CD14-positive monocyte (primary cell): ENCODE measurements around the gene ALDH9A1. TPM values are rescaled to one million over a fixed set of nuclear protein-coding genes. Genes with fewer than 3 reads are reported as not detected.
"Not testable (repeated sequence)": the region's sequence is repeated elsewhere in the genome, so short reads cannot be mapped to it uniquely, and the experiment has no call there.

Experiments
- DNase-seq, 3 donors: peaks; one replicate each; pipeline ENCODE4 v3.0.0-alpha.2; 2011 to 2022
- H2AFZ ChIP-seq: 2 replicates; pipeline ENCODE4 v1.6.0; 2012; ENCODE audit warnings: mild to moderate bottlenecking, low read depth, low read length, inconsistent platforms; ENCODE audit not compliant: insufficient read depth, poor library complexity, severe bottlenecking
- H3K27ac ChIP-seq, 2 donors: 1 replicate in 1 of 2; 2 replicates in 1 of 2; pipeline ENCODE4 v1.5.1; 2012 to 2013; ENCODE audit warnings: low read length in 2 of 2, control low read depth in 1 of 2, inconsistent platforms in 1 of 2, low read depth in 1 of 2, mild to moderate bottlenecking in 1 of 2
- H3K27me3 ChIP-seq, 2 donors: one replicate each; pipeline versions ENCODE4 v1.6.0 to v1.6.1; 2011 to 2013; ENCODE audit warnings: low read length in 2 of 2; ENCODE audit not compliant: control insufficient read depth in 2 of 2, insufficient read depth in 2 of 2
- H3K36me3 ChIP-seq, 2 donors: replicated peaks in 1 of 2; 1 replicate in 1 of 2; 2 replicates in 1 of 2; pipeline versions ENCODE4 v1.5.1 to v1.6.1; 2012 to 2013; ENCODE audit warnings: low read length in 2 of 2, control low read depth in 1 of 2, inconsistent platforms in 1 of 2, mild to moderate bottlenecking in 1 of 2; ENCODE audit not compliant: insufficient read depth in 2 of 2, control insufficient read depth in 1 of 2
- H3K4me1 ChIP-seq, 2 donors: 1 replicate in 1 of 2; 2 replicates in 1 of 2; pipeline versions ENCODE4 v1.5.1 to v1.6.1; 2012 to 2013; ENCODE audit warnings: low read length in 2 of 2, control low read depth in 1 of 2, inconsistent platforms in 1 of 2, mild to moderate bottlenecking in 1 of 2, moderate library complexity in 1 of 2; ENCODE audit not compliant: insufficient read depth in 2 of 2, control insufficient read depth in 1 of 2
- H3K4me2 ChIP-seq: replicated peaks from 2 replicates; pipeline ENCODE3; 2012; ENCODE audit warnings: low read length, moderate library complexity, mild to moderate bottlenecking; ENCODE audit not compliant: poor library complexity, severe bottlenecking; ENCODE audit errors: extremely low read depth
- H3K4me3 ChIP-seq, 3 experiments: fragments of 200-600 bp in 1 of 3; sonication (generic) in 1 of 3; replicated peaks in 1 of 3; 1 replicate in 2 of 3; 2 replicates in 1 of 3; pipeline ENCODE4 v1.5.1; 2011 to 2013; ENCODE audit warnings: low read length in 3 of 3, mild to moderate bottlenecking in 3 of 3, control low read depth in 2 of 3, low read depth in 2 of 3, inconsistent platforms in 1 of 3, moderate library complexity in 1 of 3
- H3K79me2 ChIP-seq: 2 replicates; pipeline ENCODE4 v1.6.0; 2012; ENCODE audit warnings: mild to moderate bottlenecking, control low read depth, inconsistent platforms, low read length, moderate library complexity; ENCODE audit not compliant: insufficient read depth
- H3K9ac ChIP-seq: 2 replicates; pipeline ENCODE4 v1.6.0; 2017; ENCODE audit warnings: low read length, mild to moderate bottlenecking; ENCODE audit not compliant: insufficient read depth, poor library complexity, severe bottlenecking
- H3K9me3 ChIP-seq, 2 donors: replicated peaks in 1 of 2; 1 replicate in 1 of 2; 2 replicates in 1 of 2; pipeline versions ENCODE4 v1.5.1 to v1.6.1; 2012 to 2013; ENCODE audit warnings: low read length in 2 of 2, control low read depth in 1 of 2; ENCODE audit not compliant: control insufficient read depth in 1 of 2, insufficient read depth in 1 of 2
- H4K20me1 ChIP-seq: 2 replicates; pipeline ENCODE4 v1.6.0; 2012; ENCODE audit warnings: mild to moderate bottlenecking, low read length, control low read depth, moderate library complexity; ENCODE audit not compliant: insufficient read depth
- H3K27ac Mint-ChIP-seq, 7 donors: one replicate each; pipeline ENCODE4 v1.8.0; 2020; ENCODE audit warnings: mild to moderate bottlenecking in 7 of 7, mixed read lengths in 7 of 7, moderate library complexity in 6 of 7, inconsistent platforms in 2 of 7
- H3K27me3 Mint-ChIP-seq, 3 donors: one replicate each; pipeline ENCODE4 v1.8.0; 2021 to 2022; ENCODE audit warnings: low read depth in 3 of 3, mild to moderate bottlenecking in 3 of 3, mixed read lengths in 3 of 3, moderate library complexity in 3 of 3, inconsistent platforms in 1 of 3
- H3K36me3 Mint-ChIP-seq, 2 donors: one replicate each; pipeline ENCODE4 v1.8.0; 2020; ENCODE audit warnings: mixed read lengths in 2 of 2, inconsistent platforms in 1 of 2, mild to moderate bottlenecking in 1 of 2
- H3K4me1 Mint-ChIP-seq: one replicate; pipeline ENCODE4 v1.8.0; 2020; ENCODE audit warnings: mild to moderate bottlenecking, mixed read lengths
- H3K4me3 Mint-ChIP-seq, 2 donors: one replicate each; pipeline ENCODE4 v1.8.0; 2020; ENCODE audit warnings: mild to moderate bottlenecking in 2 of 2, mixed read lengths in 2 of 2, moderate library complexity in 1 of 2
- H3K9me3 Mint-ChIP-seq, 7 donors: one replicate each; pipeline ENCODE4 v1.8.0; 2020 to 2022; ENCODE audit warnings: mixed read lengths in 7 of 7, mild to moderate bottlenecking in 6 of 7, moderate library complexity in 6 of 7, inconsistent platforms in 2 of 7
- CTCF ChIP-seq: fragments of 200-600 bp; IDR thresholded peaks from one replicate; pipeline ENCODE4 v1.8.0; 2022; ENCODE audit warnings: antibody characterized with exemption, mild to moderate bottlenecking
- WGBS: methylation state at CpG from one replicate; pipeline ENCODE4 v1.1.5; 2013; ENCODE audit warnings: missing lambda C conversion rate; ENCODE audit not compliant: insufficient coverage; 5-methylcytosine and 5-hydroxymethylcytosine counted together
- intact Hi-C, 2 donors: fragments of 100-400 bp; cut with micrococcal nuclease; formaldehyde crosslinking; loops; one replicate each; pipeline versions ENCODE4 v1.15.0 to v1.15.1; 2023
- polyA minus RNA-seq: library from RNA; depleted of rRNA, polyadenylated mRNA; stranded (reverse); fragments of >200 nt; gene quantifications from 2 replicates; pipeline ENCODE4 v1.2.3, GENCODE V29; 2012
- polyA plus RNA-seq, 3 donors: library from polyadenylated mRNA; depleted of rRNA in 1 of 3; unstranded in 2 of 3; stranded (reverse) in 1 of 3; fragments of 300-500 nt in 2 of 3; fragments of >200 nt in 1 of 3; fragmentation: Illumina TruSeq in 2 of 3; gene quantifications; 1 replicate in 2 of 3; 2 replicates in 1 of 3; pipeline ENCODE4 v1.2.3, GENCODE V29; 2012 to 2021
- total RNA-seq, 12 experiments: library from RNA in 1 of 12; stranded (reverse) in 1 of 12; fragments of 120-200 nt in 1 of 12; gene quantifications; one replicate each; pipeline ENCODE4 v1.2.4 and lab custom pipeline; 2013 to 2026; ENCODE audit warnings: mixed read lengths in 6 of 12, inconsistent platforms in 1 of 12

Gene ALDH9A1
- 45.5 TPM for total RNA-seq (2013)
- polyA plus RNA-seq (10 to 100 TPM; 23.7 to 60.0 (median 57.7) TPM), polyA minus RNA-seq (14.1 and 18.5 TPM in 2 replicates), total RNA-seq (lab: John Stamatoyannopoulos, UW) (17.3 to 40.1 (median 26.4) reads per million in 11 experiments)

GRCh38 chr1:165697881-165698760 lies at the start of gene ALDH9A1:
Gene ALDH9A1 (minus strand): TSS chr1:165698562. CDS start chr1:165698558, 4 bp downstream.
- WGBS: under 1% methylated on average over 55 of the region's 65 CpGs
- Mint-ChIP-seq H3K9me3 (peaks cover 0 to 3% (median 0%) of the 10 kb centered on the region in 7 donors), H3K36me3 (peaks cover 6 to 10% of the 10 kb centered on the region in 2 donors), H3K4me3 (peak within 1 kb of the TSS; percentile 94 to 98), H3K27me3 (peaks cover 0 to 3% (median 0%) of the 10 kb centered on the region in 3 donors), H3K4me1 (peaks cover 30% of the 10 kb centered on the region), H3K27ac (peak within 1 kb of the TSS; percentile 90 to 97 (median 96))
- H3K27ac ChIP-seq: peak within 1 kb of the TSS; percentile 91 to 93
- peak within 1 kb of the TSS; percentile 80 for H3K4me2 ChIP-seq
- TF ChIP-seq CTCF: peak; percentile 19
- DNase-seq: peak; percentile 51 to 68 (median 57)
- intact Hi-C loops: loop anchor here (5.0 to 10.0 kb wide), 4 partner anchors 36 to 101 kb away; partner anchors contain the start of gene MGST3 (in 2 of the 2)
- peak within 1 kb of the TSS; percentile 95 for H2AFZ ChIP-seq
- H3K79me2 ChIP-seq: peaks cover 43% of the 10 kb centered on the region
- no peaks in the 10 kb centered on the region for H3K36me3 ChIP-seq
- H3K9me3 ChIP-seq: no peaks in the 10 kb centered on the region
- peak within 1 kb of the TSS; percentile 88 for H3K9ac ChIP-seq
- H3K4me3 ChIP-seq: peak within 1 kb of the TSS; percentile 81 to 99 (median 89)
- H4K20me1 ChIP-seq: peaks cover 9% of the 10 kb centered on the region
- H3K27me3 ChIP-seq: no peaks in the 10 kb centered on the region
- H3K4me1 ChIP-seq: peaks cover 27 to 32% of the 10 kb centered on the region in 2 donors

GRCh38 chr1:165747632-165748447 lies 49.5 kb upstream of the ALDH9A1 start:
- Histone ChIP-seq H3K27ac (no peak overlapping the region), H3K36me3 (peaks cover 56 to 94% of the 10 kb centered on the region in 2 donors), H3K27me3 (no peaks in the 10 kb centered on the region), H3K9me3 (no peaks in the 10 kb centered on the region), H2AFZ (no peak overlapping the region), H3K9ac (no peak overlapping the region), H3K4me1 (no peaks in the 10 kb centered on the region), H3K79me2 (no peaks in the 10 kb centered on the region), H3K4me3 (no peak overlapping the region), H4K20me1 (peaks cover 3% of the 10 kb centered on the region), H3K4me2 (no peak overlapping the region)
- no peak for TF ChIP-seq CTCF
- WGBS: 100% methylated on average over 2 of the region's 9 CpGs
- DNase-seq: no peak
- H3K36me3 Mint-ChIP-seq: peaks cover 45 to 86% of the 10 kb centered on the region in 2 donors
- peaks cover 0 to 1% (median 0%) of the 10 kb centered on the region in 7 donors for H3K9me3 Mint-ChIP-seq
- peak overlapping the region in 1 of 7 donors; percentile 0 for H3K27ac Mint-ChIP-seq
- H3K4me1 Mint-ChIP-seq: no peaks in the 10 kb centered on the region
- no peak overlapping the region for H3K4me3 Mint-ChIP-seq
- intact Hi-C loops: no loop called here
- H3K27me3 Mint-ChIP-seq: peaks cover 0 to 1% (median 0%) of the 10 kb centered on the region in 3 donors

GRCh38 chr1:165744913-165745312 lies 46.6 kb upstream of the ALDH9A1 start:
- DNase-seq, H3K9me3 Mint-ChIP-seq, H3K4me1 ChIP-seq, H3K27ac ChIP-seq, H3K79me2 ChIP-seq, H3K4me3 Mint-ChIP-seq, H3K9ac ChIP-seq, H2AFZ ChIP-seq, intact Hi-C loops, H3K4me1 Mint-ChIP-seq, H3K9me3 ChIP-seq, H3K27me3 Mint-ChIP-seq, H3K27ac Mint-ChIP-seq, H4K20me1 ChIP-seq, H3K4me2 ChIP-seq, H3K4me3 ChIP-seq, H3K27me3 ChIP-seq: not testable (repeated sequence)
- H3K36me3 Mint-ChIP-seq: peaks cover 63 to 88% of the 10 kb centered on the region in 2 donors
- H3K36me3 ChIP-seq: peaks cover 70 to 94% of the 10 kb centered on the region in 2 donors
- 100% methylated on average over 1 of the region's 1 CpG for WGBS
